Measurements from ENCODE around the gene MXD3. TPM values are rescaled to one million over a fixed set of nuclear protein-coding genes. Genes with fewer than 3 reads are reported as not detected.

The MXD3 gene
- total and polyA plus RNA-seq, 2 donors from 2014 or later, result 4.9 to 6.6 TPM

DNA sequence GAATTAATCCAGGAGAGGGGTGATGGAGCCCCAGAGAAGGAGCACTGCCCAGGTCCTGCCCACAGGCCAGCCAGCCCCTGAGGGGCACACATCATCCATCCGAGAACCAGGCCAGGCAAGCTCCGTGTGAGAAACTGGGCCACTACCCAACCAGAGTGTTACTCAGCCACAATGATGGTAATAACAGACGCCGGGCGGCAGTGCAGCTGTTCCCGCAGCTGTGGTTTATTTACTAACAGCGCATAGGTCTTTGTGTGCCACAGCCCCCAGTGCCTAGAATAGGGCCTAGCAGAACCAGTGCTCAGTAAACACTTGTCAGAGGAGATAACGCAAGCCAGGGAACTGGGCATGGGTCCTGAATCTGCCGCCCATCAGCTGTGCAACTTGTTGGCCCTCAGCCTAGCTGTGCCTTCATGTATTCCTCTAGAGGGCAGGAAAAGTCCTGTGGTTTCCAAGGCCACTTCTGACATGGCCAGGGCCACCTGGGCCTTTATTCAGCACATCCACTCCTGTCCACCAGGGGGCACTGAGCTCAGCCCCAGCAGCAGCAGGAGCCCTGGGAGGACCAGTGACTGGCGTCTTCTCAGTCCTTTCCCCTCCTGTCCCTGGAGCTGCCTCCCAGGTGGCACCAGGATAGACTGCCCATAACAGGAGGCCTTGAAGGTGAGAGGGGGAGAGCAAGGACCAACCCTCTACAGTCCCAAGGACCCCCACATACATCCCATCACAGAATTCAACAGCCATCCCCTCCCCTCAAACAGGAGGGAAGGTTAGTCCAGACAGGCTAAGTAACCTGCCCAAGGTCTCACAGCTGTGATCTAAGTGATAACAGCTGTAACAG, 2.1 kb downstream of the MXD3 start:
- TF ChIP-seq CTCF (IDR thresholded peaks at IDR 0.05; ENCODE audit: borderline replicate concordance, extremely low read depth, insufficient read depth), result peak; percentile 75
- peak; percentile 74 to 80 (median 75) for DNase-seq
- intact Hi-C loops (cut with DNase I), result no loop called here
- Histone ChIP-seq H3K4me3 (ENCODE audit: low read length in 3 of 3) (no peak overlapping the region), H3K27me3 (ENCODE audit: control insufficient read depth, insufficient read depth, low read length) (no peaks in the 10 kb centered on the region), H3K9me3 (ENCODE audit: control insufficient read depth in 2 of 3, insufficient read depth in 1 of 3, low read length in 3 of 3) (no peaks in the 10 kb centered on the region), H3K9ac (ENCODE audit: low read length in 3 of 3) (no peak overlapping the region), H3K4me1 (ENCODE audit: control insufficient read depth in 2 of 3, insufficient read depth in 2 of 3, low read depth in 1 of 3, low read length in 3 of 3) (peaks cover 0 to 13% (median 0%) of the 10 kb centered on the region in 3 donors), H3K27ac (ENCODE audit: low read depth in 2 of 2, low read length in 2 of 2) (no peak overlapping the region), H3K36me3 (ENCODE audit: control insufficient read depth in 2 of 3, insufficient read depth in 3 of 3, low read length in 3 of 3) (peaks cover 0 to 13% (median 9%) of the 10 kb centered on the region in 3 donors)
- no peak for FAIRE-seq

GRCh38 chr5:177308740-177309139, 3.0 kb downstream of the MXD3 start:
- no peaks in the 10 kb centered on the region for H3K9me3 ChIP-seq (ENCODE audit: control insufficient read depth in 2 of 3, insufficient read depth in 1 of 3, low read length in 3 of 3)
- DNase-seq, result peak in 1 of 5 donors; percentile 43
- H3K4me1 ChIP-seq (ENCODE audit: control insufficient read depth in 2 of 3, insufficient read depth in 2 of 3, low read depth in 1 of 3, low read length in 3 of 3), result peaks cover 0 to 17% (median 0%) of the 10 kb centered on the region in 3 donors
- intact Hi-C loops (cut with DNase I), result no loop called here
- H3K4me3 ChIP-seq (ENCODE audit: low read length in 3 of 3), result no peak overlapping the region
- H3K9ac ChIP-seq (ENCODE audit: low read length in 3 of 3), result no peak overlapping the region
- TF ChIP-seq CTCF (IDR thresholded peaks at IDR 0.05; ENCODE audit: borderline replicate concordance, extremely low read depth, insufficient read depth), result no peak
- peaks cover 0 to 13% (median 9%) of the 10 kb centered on the region in 3 donors for H3K36me3 ChIP-seq (ENCODE audit: control insufficient read depth in 2 of 3, insufficient read depth in 3 of 3, low read length in 3 of 3)
- H3K27ac ChIP-seq (ENCODE audit: low read depth in 2 of 2, low read length in 2 of 2), result no peak overlapping the region
- H3K27me3 ChIP-seq (ENCODE audit: control insufficient read depth, insufficient read depth, low read length), result no peaks in the 10 kb centered on the region
- FAIRE-seq, result no peak

GRCh38 chr5:177307544-177308363, 3.9 kb downstream of the MXD3 start:
- intact Hi-C loops (cut with DNase I), result no loop called here
- no peak for TF ChIP-seq CTCF (IDR thresholded peaks at IDR 0.05; ENCODE audit: borderline replicate concordance, extremely low read depth, insufficient read depth)
- FAIRE-seq (no peak), DNase-seq (peak in 1 of 5 donors; percentile 81)
- H3K4me1 ChIP-seq (ENCODE audit: control insufficient read depth in 2 of 3, insufficient read depth in 2 of 3, low read depth in 1 of 3, low read length in 3 of 3), result peaks cover 0 to 17% (median 0%) of the 10 kb centered on the region in 3 donors
- no peak overlapping the region for H3K4me3 ChIP-seq (ENCODE audit: low read length in 3 of 3)
- no peak overlapping the region for H3K9ac ChIP-seq (ENCODE audit: low read length in 3 of 3)
- H3K36me3 ChIP-seq (ENCODE audit: control insufficient read depth in 2 of 3, insufficient read depth in 3 of 3, low read length in 3 of 3), result peaks cover 0 to 13% (median 9%) of the 10 kb centered on the region in 3 donors
- H3K27me3 ChIP-seq (ENCODE audit: control insufficient read depth, insufficient read depth, low read length), result no peaks in the 10 kb centered on the region
- peak overlapping the region in 1 of 2 donors; percentile 17 for H3K27ac ChIP-seq (ENCODE audit: low read depth in 2 of 2, low read length in 2 of 2)
- no peaks in the 10 kb centered on the region for H3K9me3 ChIP-seq (ENCODE audit: control insufficient read depth in 2 of 3, insufficient read depth in 1 of 3, low read length in 3 of 3)
